Smooth muscle cell of bladder (primary cell): ENCODE results near the gene E2F4. TPM values are rescaled to one million over a fixed set of nuclear protein-coding genes. Genes with fewer than 3 reads are reported as not detected.

Experiments used
- total RNA-seq: library from RNA; depleted of rRNA; stranded (reverse); fragments of >200 nt; gene quantifications from 2 replicates; pipeline ENCODE4 v1.2.3, GENCODE V29; 2014

E2F4 gene, protein sequence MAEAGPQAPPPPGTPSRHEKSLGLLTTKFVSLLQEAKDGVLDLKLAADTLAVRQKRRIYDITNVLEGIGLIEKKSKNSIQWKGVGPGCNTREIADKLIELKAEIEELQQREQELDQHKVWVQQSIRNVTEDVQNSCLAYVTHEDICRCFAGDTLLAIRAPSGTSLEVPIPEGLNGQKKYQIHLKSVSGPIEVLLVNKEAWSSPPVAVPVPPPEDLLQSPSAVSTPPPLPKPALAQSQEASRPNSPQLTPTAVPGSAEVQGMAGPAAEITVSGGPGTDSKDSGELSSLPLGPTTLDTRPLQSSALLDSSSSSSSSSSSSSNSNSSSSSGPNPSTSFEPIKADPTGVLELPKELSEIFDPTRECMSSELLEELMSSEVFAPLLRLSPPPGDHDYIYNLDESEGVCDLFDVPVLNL
- total RNA-seq: 36.7 and 45.9 TPM in 2 replicates

DNA sequence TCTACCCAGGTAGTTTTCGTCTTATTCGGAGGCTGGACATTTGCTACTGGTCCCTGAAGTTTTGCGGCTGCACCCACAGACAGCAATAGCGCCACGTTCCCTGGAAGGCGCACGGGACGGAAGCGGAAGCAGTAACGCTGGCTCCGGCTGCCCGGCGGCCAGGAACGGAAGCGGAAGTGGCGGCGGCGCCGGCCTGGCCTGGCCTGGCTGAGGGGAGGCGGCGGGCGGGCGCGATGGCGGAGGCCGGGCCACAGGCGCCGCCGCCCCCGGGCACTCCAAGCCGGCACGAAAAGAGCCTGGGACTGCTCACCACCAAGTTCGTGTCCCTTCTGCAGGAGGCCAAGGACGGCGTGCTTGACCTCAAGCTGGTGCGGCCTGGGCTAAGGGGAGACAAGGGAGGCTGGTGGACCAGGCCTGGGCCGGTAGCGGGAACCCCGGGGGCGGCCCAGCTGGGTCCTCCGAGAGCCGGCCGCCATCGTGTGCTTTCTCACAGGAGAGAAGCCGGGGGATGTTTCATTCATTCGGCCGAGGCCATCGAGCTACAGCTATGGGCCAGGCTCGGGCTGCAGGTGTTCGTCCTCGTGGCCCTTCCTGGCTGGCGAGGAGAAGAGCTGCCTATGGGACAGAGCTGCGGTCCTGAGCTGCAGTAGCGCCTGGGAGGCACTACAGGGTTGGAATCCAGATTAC is at the start of gene E2F4:
Gene E2F4 (plus strand): TSS at position 161 of the 687 bp plus-strand sequence. CDS start 73 bp downstream, at position 234.

DNA sequence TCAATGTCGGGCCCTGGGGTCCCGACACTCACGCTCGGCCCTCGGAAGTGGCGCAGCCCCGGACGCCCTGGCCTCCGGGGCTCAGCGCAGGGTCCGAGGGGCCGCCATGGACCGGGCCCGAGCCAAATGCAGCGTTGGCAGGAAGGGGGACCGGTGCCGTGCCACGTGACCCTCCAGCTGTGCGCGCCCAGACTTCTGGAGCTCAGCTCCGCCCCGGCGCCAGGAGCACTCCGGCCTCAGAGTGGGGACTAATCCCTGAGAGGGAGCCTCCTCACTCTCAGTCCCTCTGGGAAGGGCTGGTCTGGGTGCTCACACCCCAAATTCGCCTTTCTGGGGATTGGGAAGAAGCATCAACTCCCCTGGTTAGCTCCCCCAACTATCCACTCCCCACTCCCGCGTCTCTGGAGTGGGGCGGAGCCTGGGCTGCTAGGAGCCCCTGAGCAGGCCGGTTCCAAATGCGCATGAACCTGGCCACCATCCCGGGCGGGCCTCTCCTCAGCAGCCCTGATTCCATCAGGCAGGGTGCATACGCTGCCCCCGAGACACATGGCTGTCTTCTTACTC is 41.0 kb upstream of the E2F4 start, which contains the start of gene B3GNT9:
Gene B3GNT9 (minus strand): TSS at position 166 of the 564 bp plus-strand sequence. CDS start 513 bp downstream, outside the sequence.

DNA sequence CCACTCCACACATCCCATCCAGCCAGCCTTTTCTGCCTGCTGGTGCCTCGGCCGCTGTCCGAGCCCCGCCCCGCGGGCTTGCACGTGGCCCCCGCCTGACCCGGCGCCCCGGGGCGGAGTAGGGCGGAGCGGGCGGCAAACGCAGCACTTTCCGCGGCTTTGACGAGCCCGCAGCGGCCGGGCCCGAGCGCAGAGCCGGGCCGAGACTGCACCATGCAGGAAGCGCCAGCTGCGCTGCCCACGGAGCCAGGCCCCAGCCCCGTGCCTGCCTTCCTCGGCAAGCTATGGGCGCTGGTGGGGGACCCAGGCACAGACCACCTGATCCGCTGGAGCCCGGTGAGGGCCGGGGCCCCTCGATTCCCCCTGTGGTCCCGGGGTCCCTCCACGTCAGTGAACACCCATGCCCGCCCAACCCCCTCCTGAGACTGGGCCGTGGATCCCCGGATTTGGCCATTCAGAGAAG is 27.3 kb upstream of the E2F4 start, which contains the start of gene HSF4:
Gene HSF4 (plus strand): TSS at position 147 of the 463 bp plus-strand sequence. CDS start 67 bp downstream, at position 214.

DNA sequence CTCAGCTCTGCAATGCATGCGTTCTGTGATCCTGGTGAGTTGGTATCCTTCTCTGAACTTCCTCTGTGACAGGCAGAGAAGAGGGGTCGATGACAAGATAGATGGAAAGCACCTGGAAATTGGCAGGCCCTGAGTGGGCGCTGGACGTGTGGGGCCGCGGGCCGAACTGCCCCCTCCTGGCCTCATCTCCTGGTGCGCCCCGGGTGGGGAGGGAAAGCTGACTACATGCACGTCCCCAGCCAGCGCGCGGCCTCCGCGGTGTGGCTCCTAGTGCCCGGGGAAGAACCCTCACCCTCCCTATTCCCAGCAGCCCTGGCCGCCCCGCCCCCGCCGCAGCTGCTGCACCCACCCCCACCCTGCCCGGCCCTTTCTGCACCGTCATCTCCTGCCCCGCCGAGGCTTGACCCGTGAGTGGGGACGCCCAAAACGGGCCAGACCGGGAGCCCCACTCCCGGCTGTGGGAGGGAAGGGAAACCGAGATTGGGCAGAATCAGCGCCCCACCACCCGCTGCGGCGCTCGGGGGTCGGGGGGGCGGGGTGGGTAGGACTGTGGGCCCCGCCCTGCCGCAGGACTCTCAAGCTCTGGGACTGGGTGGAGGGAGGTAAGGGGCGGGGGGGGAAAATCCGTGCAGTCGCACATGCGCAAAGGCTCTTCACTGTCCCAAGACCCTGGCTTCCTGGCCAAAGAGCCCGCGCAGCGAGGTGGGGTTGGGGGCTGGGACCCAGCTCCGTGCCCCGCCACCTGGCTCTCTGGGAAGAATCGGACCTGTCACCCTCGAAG is 21.6 kb upstream of the E2F4 start, which contains the start of gene NOL3:
Gene NOL3 (plus strand): TSS at position 371 of the 781 bp plus-strand sequence.

DNA sequence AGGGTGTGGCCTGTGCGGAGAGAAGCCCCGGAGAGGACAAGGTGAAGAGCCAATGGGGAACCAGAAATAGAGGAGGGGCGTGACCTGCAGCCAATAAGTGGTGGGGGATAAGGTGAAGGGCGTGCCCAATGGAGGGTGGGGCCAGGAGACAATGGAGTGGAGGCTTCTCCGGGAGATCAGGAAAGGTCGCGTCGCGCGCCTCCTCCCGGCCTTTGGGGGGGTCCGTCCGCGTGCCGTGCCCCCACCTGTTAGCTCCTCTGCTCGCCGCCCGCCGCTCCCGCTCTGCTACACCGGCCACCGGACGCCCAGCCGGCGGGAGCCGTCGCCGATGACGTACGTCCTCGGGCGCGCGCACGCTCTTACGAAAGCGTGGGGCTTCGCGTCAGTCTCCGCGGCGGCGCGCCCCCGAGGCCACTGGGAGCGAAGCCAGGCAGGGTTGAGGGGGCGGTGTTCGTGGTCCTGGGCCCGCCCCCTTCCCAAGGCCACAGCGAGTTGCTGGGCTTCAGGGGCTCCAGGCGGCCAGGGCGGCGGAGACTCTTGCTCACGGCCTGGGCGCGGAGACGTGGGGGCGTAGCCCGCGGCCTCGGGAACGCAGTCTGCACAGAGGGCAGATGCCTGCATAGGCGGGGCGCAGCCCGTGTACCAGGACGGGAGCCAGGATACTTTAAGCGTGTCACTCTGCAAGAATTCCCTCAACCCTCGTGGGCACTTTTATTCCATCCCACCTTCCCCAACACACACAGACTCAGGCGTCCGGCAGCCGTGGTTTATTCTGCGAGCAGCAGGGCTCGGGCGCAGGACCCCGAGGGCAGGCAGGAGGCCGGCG is 8.1 kb upstream of the E2F4 start, which contains the start of gene MATCAP1:
Gene MATCAP1 (minus strand): TSS at position 337 of the 826 bp plus-strand sequence. CDS start 3,353 bp downstream, outside the sequence.

DNA sequence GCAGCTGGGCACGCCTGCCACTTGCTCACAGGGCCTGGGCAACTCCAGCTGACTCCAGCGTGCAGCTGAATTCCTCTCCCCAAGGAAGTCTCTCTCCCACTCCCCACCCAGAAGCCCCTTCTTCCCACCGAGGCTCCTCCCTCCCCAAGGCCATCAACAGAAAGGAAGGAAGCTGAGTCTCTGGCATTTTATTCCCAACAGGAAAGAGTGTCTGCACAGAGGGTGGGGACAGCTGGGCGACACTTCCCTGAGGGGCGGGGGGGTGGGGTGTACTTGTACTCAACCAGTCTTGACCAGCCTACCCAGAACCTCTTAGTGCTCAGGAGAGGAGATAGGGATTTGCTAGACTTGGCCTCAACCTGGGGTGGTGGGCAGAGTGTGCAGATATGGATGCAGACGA is 1.9 kb upstream of the E2F4 start, which contains the start of gene EXOC3L1:
Gene EXOC3L1 (minus strand): TSS at position 96 of the 400 bp plus-strand sequence. CDS start 460 bp downstream, outside the sequence.

DNA sequence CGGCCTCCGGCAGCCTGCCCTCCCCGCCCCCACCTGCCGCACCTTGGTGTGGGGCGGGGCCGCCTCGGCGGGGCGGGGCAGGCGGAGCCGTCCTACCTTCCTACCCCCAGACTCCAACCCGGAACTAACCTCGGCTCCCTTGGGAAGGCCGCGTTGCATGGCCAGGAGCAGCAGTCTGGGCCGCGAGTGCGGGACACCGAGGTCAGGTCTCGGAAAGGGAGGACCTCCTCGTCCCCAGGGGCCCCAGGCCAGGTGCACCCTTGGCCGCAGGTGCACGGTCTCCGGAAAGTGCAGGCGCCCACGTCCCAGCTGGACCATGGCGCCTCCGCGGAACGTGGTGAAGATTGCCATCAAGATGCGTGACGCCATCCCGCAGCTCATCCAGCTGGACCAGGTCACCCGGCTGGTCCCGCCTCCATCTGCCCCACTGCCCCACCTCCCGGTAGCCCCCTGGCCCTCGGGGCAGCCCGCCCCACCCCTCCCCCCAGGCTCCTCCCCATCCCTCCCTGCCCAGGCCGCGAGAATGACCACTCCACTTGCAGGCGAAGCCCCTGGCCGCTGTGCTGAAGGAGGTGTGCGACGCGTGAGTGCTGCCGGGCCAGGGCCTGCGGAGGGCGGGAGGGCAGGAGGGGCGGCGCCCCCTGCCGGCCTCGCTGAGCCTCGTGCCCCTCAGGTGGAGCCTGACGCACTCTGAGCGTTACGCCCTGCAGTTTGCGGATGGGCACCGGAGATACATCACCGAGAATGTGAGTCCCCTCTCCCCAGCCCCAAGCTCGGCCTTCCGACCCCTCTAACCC is 7.3 kb downstream of the E2F4 start, which contains the start of gene ELMO3:
Gene ELMO3 (plus strand): TSS at position 121 of the 797 bp plus-strand sequence. CDS start 196 bp downstream, at position 317.

DNA sequence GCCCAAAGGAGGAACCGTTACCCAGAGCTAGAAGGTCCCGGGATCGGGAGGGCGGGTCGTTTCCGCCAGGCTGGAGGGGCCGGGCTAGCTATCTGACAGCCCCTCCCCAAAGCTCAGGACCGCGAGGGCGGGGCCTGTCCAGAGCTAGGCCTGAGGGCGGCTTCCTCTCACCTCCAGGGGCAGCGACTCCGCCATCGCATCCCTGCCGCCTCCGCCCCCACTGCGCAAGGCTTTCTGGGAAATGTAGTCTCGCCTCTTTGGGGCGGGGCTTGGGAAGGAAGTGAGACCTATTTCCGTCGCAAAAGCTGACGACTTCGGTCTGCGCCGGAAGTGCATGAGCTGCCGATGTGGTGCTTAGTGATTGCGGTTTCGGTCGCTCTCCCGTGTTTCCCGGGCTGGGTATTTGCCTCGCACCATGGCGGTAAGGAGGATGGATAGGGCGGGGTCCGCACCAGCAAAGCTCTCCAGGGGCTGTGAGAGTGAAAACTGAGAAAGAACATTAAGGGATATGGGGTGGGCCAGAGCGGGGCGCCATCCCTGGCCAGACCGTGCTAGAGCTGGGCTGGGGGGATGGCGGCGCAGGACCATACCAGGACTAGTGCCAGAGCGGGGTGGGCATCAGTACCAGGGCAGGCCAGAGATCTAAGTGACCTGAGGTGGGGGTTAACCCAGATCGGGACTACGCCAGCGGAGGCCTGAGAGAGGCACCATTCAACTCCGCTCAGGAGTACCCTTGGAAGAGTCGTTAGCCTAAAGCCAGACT is 35.0 kb downstream of the E2F4 start, which contains the start of gene TMEM208:
Gene TMEM208 (plus strand): TSS at position 327 of the 763 bp plus-strand sequence. CDS start 89 bp downstream, at position 416.

DNA sequence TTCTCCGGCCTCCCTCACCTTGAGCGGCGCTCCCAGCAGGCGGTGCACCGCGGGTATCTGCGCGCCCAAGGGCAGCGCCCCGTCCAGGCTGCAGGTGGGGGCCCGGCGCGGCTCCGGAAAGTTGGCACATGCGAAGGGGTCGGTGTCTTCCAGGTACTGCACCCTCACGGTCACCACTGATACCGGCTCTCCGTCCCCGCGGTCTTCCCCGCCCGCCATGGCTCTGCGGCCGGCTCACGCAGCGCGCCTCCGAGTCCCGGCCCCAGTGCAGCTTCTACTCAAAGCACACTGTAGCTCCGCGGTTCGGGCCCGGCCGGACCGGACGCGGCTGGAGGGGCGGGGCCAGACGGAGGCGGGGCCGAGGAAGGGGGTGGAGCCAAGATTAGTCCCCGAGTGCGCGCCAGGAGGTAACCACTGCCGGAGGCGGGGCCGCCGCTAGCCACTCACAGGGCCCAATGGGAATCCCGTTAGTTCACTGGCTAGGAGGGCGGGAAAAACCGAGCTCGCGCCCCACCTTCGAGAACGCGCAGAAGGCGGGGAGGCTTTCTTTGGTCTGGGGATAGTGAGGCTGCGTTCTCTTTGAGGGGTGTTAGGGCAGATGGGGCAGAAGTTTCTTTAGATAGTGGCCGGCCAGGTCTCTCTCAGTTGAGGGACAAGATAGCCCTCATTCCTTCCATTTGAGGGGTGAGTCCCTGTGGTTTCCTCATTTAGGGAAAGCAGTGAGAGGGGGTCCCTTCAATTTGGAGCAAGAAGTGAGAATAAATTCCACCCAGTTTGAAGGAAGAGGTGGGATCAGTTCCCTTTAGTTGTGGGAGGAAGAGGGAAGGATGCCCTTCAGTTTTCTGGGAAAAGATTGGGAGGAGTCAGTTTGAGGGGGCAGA is 55.5 kb downstream of the E2F4 start, which contains the start of gene FHOD1:
Gene FHOD1 (minus strand): TSS at position 290 of the 881 bp plus-strand sequence. CDS start 71 bp downstream, at position 219.

Other genes with a start within 250 kb of the E2F4 start
- gene CES3, start 230.9 kb upstream of the E2F4 start, total RNA-seq: 0.14 and 0.28 TPM in 2 replicates
- 2.3 and 2.8 TPM in 2 replicates for gene CES4A, start 203.6 kb upstream of the E2F4 start, total RNA-seq
- 43.9 and 84.4 TPM in 2 replicates for gene CBFB, start 163.0 kb upstream of the E2F4 start, total RNA-seq
- 14.4 and 14.9 TPM in 2 replicates for gene PHAF1, start 82.2 kb upstream of the E2F4 start, total RNA-seq
- gene B3GNT9, start 41.2 kb upstream of the E2F4 start, total RNA-seq: 36.8 and 51.8 TPM in 2 replicates
- gene TRADD, start 32.2 kb upstream of the E2F4 start, total RNA-seq: 15.2 and 16.7 TPM in 2 replicates
- 7.8 and 9.9 TPM in 2 replicates for gene FBXL8, start 32.2 kb upstream of the E2F4 start, total RNA-seq
- 6.4 and 13.2 TPM in 2 replicates for gene HSF4, start 27.4 kb upstream of the E2F4 start, total RNA-seq
- 13.8 and 16.9 TPM in 2 replicates for gene NOL3, start 21.6 kb upstream of the E2F4 start, total RNA-seq
- gene MATCAP1, start 8.2 kb upstream of the E2F4 start, total RNA-seq: 8.2 and 9.0 TPM in 2 replicates
- gene EXOC3L1, start 2.0 kb upstream of the E2F4 start, total RNA-seq: 0.09 TPM in 1 of 2 replicates, not detected in the other
- gene ELMO3, start 7.0 kb downstream of the E2F4 start, total RNA-seq: 0.28 TPM in 2 replicates
- 44.2 and 59.6 TPM in 2 replicates for gene TMEM208, start 35.0 kb downstream of the E2F4 start, total RNA-seq
- 5.0 and 5.3 TPM in 2 replicates for gene FHOD1, start 55.3 kb downstream of the E2F4 start, total RNA-seq
- 0.83 and 0.85 TPM in 2 replicates for gene SLC9A5, start 56.8 kb downstream of the E2F4 start, total RNA-seq
- gene PLEKHG4, start 87.4 kb downstream of the E2F4 start, total RNA-seq: 5.6 and 7.7 TPM in 2 replicates
- gene KCTD19, start 134.6 kb downstream of the E2F4 start, total RNA-seq: under 0.01 and 0.14 TPM in 2 replicates
- 0.14 TPM in 1 of 2 replicates, not detected in the other for gene LRRC36, start 134.7 kb downstream of the E2F4 start, total RNA-seq
- 0.92 and 1.00 TPM in 2 replicates for gene TPPP3, start 201.3 kb downstream of the E2F4 start, total RNA-seq
- 5.3 and 6.5 TPM in 2 replicates for gene ZDHHC1, start 224.3 kb downstream of the E2F4 start, total RNA-seq
- gene HSD11B2, start 239.0 kb downstream of the E2F4 start, total RNA-seq: not detected in 2 replicates